Measurements from ENCODE around the gene MMP3. TPM values are rescaled to one million over a fixed set of nuclear protein-coding genes. Genes with fewer than 3 reads are reported as not detected.

Gene MMP3
- total and polyA plus RNA-seq, 4 donors, result 1.1 to 1.4 TPM; not detected in 2

- Histone ChIP-seq H3K9me3 (ENCODE audit: control insufficient read depth, low read length) (no peaks in the 10 kb centered on the region), H3K36me3 (ENCODE audit: control insufficient read depth in 1 of 2, insufficient read depth in 2 of 2, low read length in 1 of 2) (no peaks in the 10 kb centered on the region), H3K4me3 (ENCODE audit: low read length in 2 of 2) (no peak overlapping the region), H3K4me1 (ENCODE audit: control insufficient read depth in 1 of 2, insufficient read depth in 2 of 2, low read length in 2 of 2) (peaks cover 0 to 2% of the 10 kb centered on the region in 2 donors), H3K27me3 (ENCODE audit: control insufficient read depth in 1 of 2, insufficient read depth in 2 of 2, low read length in 1 of 2) (peaks cover 0 to 2% of the 10 kb centered on the region in 2 donors), H3K27ac (ENCODE audit: low read depth in 1 of 2, low read length in 2 of 2) (no peak overlapping the region)
- 36 to 51% methylated on average over 2 of the region's 2 CpGs for WGBS, 2 donors
- ATAC-seq (ENCODE audit: low FRiP score) (no peak), DNase-seq (no peak)
- intact Hi-C loops (cut with DNase I), result loop anchor here in 1 of 2 donors (10.0 kb wide), 1 partner anchor 97 kb away; no protein-coding TSS in a partner anchor
These were observed 5.8 kb downstream of the MMP3 start for GRCh38 chr11:102837646-102838045.

- ATAC-seq (ENCODE audit: low FRiP score) (no peak), DNase-seq (no peak)
- H3K27ac ChIP-seq (ENCODE audit: low read depth in 1 of 2, low read length in 2 of 2), result no peak overlapping the region
- no peaks in the 10 kb centered on the region for H3K9me3 ChIP-seq (ENCODE audit: control insufficient read depth, low read length)
- peaks cover 0 to 2% of the 10 kb centered on the region in 2 donors for H3K4me1 ChIP-seq (ENCODE audit: control insufficient read depth in 1 of 2, insufficient read depth in 2 of 2, low read length in 2 of 2)
- intact Hi-C loops (cut with DNase I), result loop anchor here in 1 of 2 donors (10.0 kb wide), 1 partner anchor 98 kb away; no protein-coding TSS in a partner anchor
- WGBS, 2 donors, result 75 to 86% methylated on average over 2 of the region's 2 CpGs
- H3K36me3 ChIP-seq (ENCODE audit: control insufficient read depth in 1 of 2, insufficient read depth in 2 of 2, low read length in 1 of 2), result no peaks in the 10 kb centered on the region
- H3K4me3 ChIP-seq (ENCODE audit: low read length in 2 of 2), result no peak overlapping the region
- H3K27me3 ChIP-seq (ENCODE audit: control insufficient read depth in 1 of 2, insufficient read depth in 2 of 2, low read length in 1 of 2), result peaks cover 0 to 2% of the 10 kb centered on the region in 2 donors
These were observed 6.3 kb downstream of the MMP3 start for GRCh38 chr11:102837156-102837555.

- Histone ChIP-seq H3K4me1 (ENCODE audit: control insufficient read depth in 1 of 2, insufficient read depth in 2 of 2, low read length in 2 of 2) (peaks cover 0 to 2% of the 10 kb centered on the region in 2 donors), H3K27ac (ENCODE audit: low read depth in 1 of 2, low read length in 2 of 2) (no peak overlapping the region), H3K9me3 (ENCODE audit: control insufficient read depth, low read length) (no peaks in the 10 kb centered on the region), H3K27me3 (ENCODE audit: control insufficient read depth in 1 of 2, insufficient read depth in 2 of 2, low read length in 1 of 2) (peaks cover 0 to 2% of the 10 kb centered on the region in 2 donors), H3K4me3 (ENCODE audit: low read length in 2 of 2) (no peak overlapping the region), H3K36me3 (ENCODE audit: control insufficient read depth in 1 of 2, insufficient read depth in 2 of 2, low read length in 1 of 2) (no peaks in the 10 kb centered on the region)
- DNase-seq (no peak), ATAC-seq (ENCODE audit: low FRiP score) (no peak)
- 19 to 29% methylated on average over 3 of the region's 3 CpGs for WGBS, 2 donors
- intact Hi-C loops (cut with DNase I), result loop anchor here in 1 of 2 donors (10.0 kb wide), 1 partner anchor 98 kb away; no protein-coding TSS in a partner anchor
These were observed 7.0 kb downstream of the MMP3 start for GRCh38 chr11:102836290-102836875.

- DNase-seq (no peak), ATAC-seq (ENCODE audit: low FRiP score) (no peak)
- Histone ChIP-seq H3K36me3 (ENCODE audit: control insufficient read depth in 1 of 2, insufficient read depth in 2 of 2, low read length in 1 of 2) (no peaks in the 10 kb centered on the region), H3K27me3 (ENCODE audit: control insufficient read depth in 1 of 2, insufficient read depth in 2 of 2, low read length in 1 of 2) (peaks cover 2% of the 10 kb centered on the region in 2 donors), H3K4me1 (ENCODE audit: control insufficient read depth in 1 of 2, insufficient read depth in 2 of 2, low read length in 2 of 2) (peaks cover 0 to 2% of the 10 kb centered on the region in 2 donors), H3K9me3 (ENCODE audit: control insufficient read depth, low read length) (no peaks in the 10 kb centered on the region), H3K4me3 (ENCODE audit: low read length in 2 of 2) (no peak overlapping the region), H3K27ac (ENCODE audit: low read depth in 1 of 2, low read length in 2 of 2) (no peak overlapping the region)
- intact Hi-C loops (cut with DNase I), result loop anchor here (5.0 to 10.0 kb wide), 2 partner anchors 101 to 109 kb away; no protein-coding TSS in a partner anchor
- WGBS, 2 donors, result 89% methylated on average over 2 of the region's 2 CpGs
These were observed 9.7 kb downstream of the MMP3 start for GRCh38 chr11:102833731-102834130.

GRCh38 chr11:102832612-102833011 lies 10.8 kb downstream of the MMP3 start:
- intact Hi-C loops (cut with DNase I), result loop anchor here (5.0 to 10.0 kb wide), 2 partner anchors 102 to 110 kb away; no protein-coding TSS in a partner anchor
- Histone ChIP-seq H3K36me3 (ENCODE audit: control insufficient read depth in 1 of 2, insufficient read depth in 2 of 2, low read length in 1 of 2) (no peaks in the 10 kb centered on the region), H3K4me3 (ENCODE audit: low read length in 2 of 2) (no peak overlapping the region), H3K27me3 (ENCODE audit: control insufficient read depth in 1 of 2, insufficient read depth in 2 of 2, low read length in 1 of 2) (peaks cover 0 to 2% of the 10 kb centered on the region in 2 donors), H3K27ac (ENCODE audit: low read depth in 1 of 2, low read length in 2 of 2) (no peak overlapping the region), H3K9me3 (ENCODE audit: control insufficient read depth, low read length) (no peaks in the 10 kb centered on the region), H3K4me1 (ENCODE audit: control insufficient read depth in 1 of 2, insufficient read depth in 2 of 2, low read length in 2 of 2) (peaks cover 0 to 2% of the 10 kb centered on the region in 2 donors)
- DNase-seq (no peak), ATAC-seq (ENCODE audit: low FRiP score) (no peak)
- WGBS, 2 donors, result 94 to 95% methylated on average over 7 of the region's 7 CpGs

- Histone ChIP-seq H3K9me3 (ENCODE audit: control insufficient read depth, low read length) (no peaks in the 10 kb centered on the region), H3K4me3 (ENCODE audit: low read length in 2 of 2) (no peak overlapping the region), H3K27me3 (ENCODE audit: control insufficient read depth in 1 of 2, insufficient read depth in 2 of 2, low read length in 1 of 2) (peaks cover 0 to 2% of the 10 kb centered on the region in 2 donors), H3K4me1 (ENCODE audit: control insufficient read depth in 1 of 2, insufficient read depth in 2 of 2, low read length in 2 of 2) (peaks cover 0 to 2% of the 10 kb centered on the region in 2 donors), H3K36me3 (ENCODE audit: control insufficient read depth in 1 of 2, insufficient read depth in 2 of 2, low read length in 1 of 2) (no peaks in the 10 kb centered on the region), H3K27ac (ENCODE audit: low read depth in 1 of 2, low read length in 2 of 2) (no peak overlapping the region)
- ATAC-seq (ENCODE audit: low FRiP score) (peak; percentile 52), DNase-seq (peak; percentile 70 to 84)
- WGBS, 2 donors, result 30 to 31% methylated on average over 38 of the region's 38 CpGs
- intact Hi-C loops (cut with DNase I), result loop anchor here (5.0 to 10.0 kb wide), 2 partner anchors 103 to 111 kb away; no protein-coding TSS in a partner anchor
These were observed 11.6 kb downstream of the MMP3 start for GRCh38 chr11:102831489-102832440.

- H3K27ac ChIP-seq (ENCODE audit: low read depth in 1 of 2, low read length in 2 of 2), result no peak overlapping the region
- intact Hi-C loops (cut with DNase I), result loop anchor here (5.0 to 10.0 kb wide), 2 partner anchors 104 to 111 kb away; no protein-coding TSS in a partner anchor
These were observed 12.3 kb downstream of the MMP3 start for GRCh38 chr11:102831128-102831488.

GRCh38 chr11:102830001-102830727 lies 13.2 kb downstream of the MMP3 start:
- H3K4me3 ChIP-seq (ENCODE audit: low read length in 2 of 2), result no peak overlapping the region
- H3K36me3 ChIP-seq (ENCODE audit: control insufficient read depth in 1 of 2, insufficient read depth in 2 of 2, low read length in 1 of 2), result no peaks in the 10 kb centered on the region
- no peaks in the 10 kb centered on the region for H3K4me1 ChIP-seq (ENCODE audit: control insufficient read depth in 1 of 2, insufficient read depth in 2 of 2, low read length in 2 of 2)
- no peak overlapping the region for H3K27ac ChIP-seq (ENCODE audit: low read depth in 1 of 2, low read length in 2 of 2)
- no peaks in the 10 kb centered on the region for H3K9me3 ChIP-seq (ENCODE audit: control insufficient read depth, low read length)
- DNase-seq (no peak), ATAC-seq (ENCODE audit: low FRiP score) (no peak)
- peaks cover 0 to 2% of the 10 kb centered on the region in 2 donors for H3K27me3 ChIP-seq (ENCODE audit: control insufficient read depth in 1 of 2, insufficient read depth in 2 of 2, low read length in 1 of 2)
- intact Hi-C loops (cut with DNase I), result loop anchor here (5.0 to 10.0 kb wide), 2 partner anchors 105 to 112 kb away; no protein-coding TSS in a partner anchor
- WGBS, 2 donors, result 47 to 48% methylated on average over 5 of the region's 5 CpGs

More at GRCh38 chr11:102831128-102831488, 12.3 kb downstream of the MMP3 start:
- WGBS, 2 donors, result 46 to 50% methylated on average over 2 of the region's 2 CpGs
- Histone ChIP-seq H3K4me3 (ENCODE audit: low read length in 2 of 2) (no peak overlapping the region), H3K9me3 (ENCODE audit: control insufficient read depth, low read length) (no peaks in the 10 kb centered on the region), H3K36me3 (ENCODE audit: control insufficient read depth in 1 of 2, insufficient read depth in 2 of 2, low read length in 1 of 2) (no peaks in the 10 kb centered on the region), H3K27me3 (ENCODE audit: control insufficient read depth in 1 of 2, insufficient read depth in 2 of 2, low read length in 1 of 2) (peaks cover 0 to 2% of the 10 kb centered on the region in 2 donors), H3K4me1 (ENCODE audit: control insufficient read depth in 1 of 2, insufficient read depth in 2 of 2, low read length in 2 of 2) (no peaks in the 10 kb centered on the region)
- ATAC-seq (ENCODE audit: low FRiP score) (no peak), DNase-seq (no peak)
